Measurements from ENCODE around the gene TMEM234.

DNA sequence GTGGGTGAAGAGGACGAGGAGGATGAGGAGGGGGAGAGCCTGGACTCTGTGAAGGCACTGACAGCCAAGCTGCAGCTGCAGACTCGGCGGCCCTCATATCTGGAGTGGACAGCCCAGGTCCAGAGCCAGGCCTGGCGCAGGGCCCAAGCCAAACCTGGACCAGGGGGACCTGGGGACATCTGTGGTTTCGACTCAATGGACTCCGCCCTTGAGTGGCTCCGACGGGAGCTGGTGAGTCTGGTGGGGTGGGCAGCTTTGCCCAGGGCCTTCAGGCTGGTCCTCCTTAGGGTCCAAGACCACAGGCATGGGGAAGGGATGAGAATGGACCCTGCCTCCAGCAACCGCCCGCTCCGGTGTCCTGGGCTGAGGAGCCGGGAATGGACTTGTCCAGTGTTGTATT, 25.3 kb upstream of the TMEM234 start:
- TF ChIP-seq POLR2AphosphoS5 (IDR thresholded peaks at IDR 0.05): no peak
- TF ChIP-seq, protein P1, sequence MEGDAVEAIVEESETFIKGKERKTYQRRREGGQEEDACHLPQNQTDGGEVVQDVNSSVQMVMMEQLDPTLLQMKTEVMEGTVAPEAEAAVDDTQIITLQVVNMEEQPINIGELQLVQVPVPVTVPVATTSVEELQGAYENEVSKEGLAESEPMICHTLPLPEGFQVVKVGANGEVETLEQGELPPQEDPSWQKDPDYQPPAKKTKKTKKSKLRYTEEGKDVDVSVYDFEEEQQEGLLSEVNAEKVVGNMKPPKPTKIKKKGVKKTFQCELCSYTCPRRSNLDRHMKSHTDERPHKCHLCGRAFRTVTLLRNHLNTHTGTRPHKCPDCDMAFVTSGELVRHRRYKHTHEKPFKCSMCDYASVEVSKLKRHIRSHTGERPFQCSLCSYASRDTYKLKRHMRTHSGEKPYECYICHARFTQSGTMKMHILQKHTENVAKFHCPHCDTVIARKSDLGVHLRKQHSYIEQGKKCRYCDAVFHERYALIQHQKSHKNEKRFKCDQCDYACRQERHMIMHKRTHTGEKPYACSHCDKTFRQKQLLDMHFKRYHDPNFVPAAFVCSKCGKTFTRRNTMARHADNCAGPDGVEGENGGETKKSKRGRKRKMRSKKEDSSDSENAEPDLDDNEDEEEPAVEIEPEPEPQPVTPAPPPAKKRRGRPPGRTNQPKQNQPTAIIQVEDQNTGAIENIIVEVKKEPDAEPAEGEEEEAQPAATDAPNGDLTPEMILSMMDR (IDR thresholded peaks at IDR 0.05): no peak
- TF ChIP-seq POLR2A (IDR thresholded peaks at IDR 0.05): no peak
